Mesenchymal stem cell (in vitro differentiated cells and primary cell): Measurements from ENCODE around the gene ULK3.

Experiments used
- DNase-seq: peaks from one replicate; pipeline ENCODE4 v3.0.0-alpha.2; 2013
- H2AFZ ChIP-seq: one replicate; pipeline ENCODE4 v1.6.1; 2013; ENCODE audit warnings: low read depth, mild to moderate bottlenecking, control low read depth, inconsistent platforms, low read length, moderate library complexity
- H2AK5ac ChIP-seq: 2 replicates; pipeline ENCODE4 v1.6.1; 2013; ENCODE audit warnings: low read length, moderate library complexity, mild to moderate bottlenecking, inconsistent platforms; ENCODE audit not compliant: severe bottlenecking
- H2BK120ac ChIP-seq: one replicate; pipeline ENCODE4 v1.6.1; 2013; ENCODE audit warnings: low read depth, mild to moderate bottlenecking, inconsistent platforms, low read length, moderate library complexity
- H2BK12ac ChIP-seq, 2 experiments: one replicate each; pipeline ENCODE4 v1.6.1; 2013; ENCODE audit warnings: inconsistent platforms in 2 of 2, low read length in 2 of 2, mild to moderate bottlenecking in 2 of 2, moderate library complexity in 2 of 2, control low read depth in 1 of 2
- H2BK15ac ChIP-seq: one replicate; pipeline ENCODE4 v1.6.1; 2013; ENCODE audit warnings: mild to moderate bottlenecking, low read depth, inconsistent platforms; ENCODE audit not compliant: poor library complexity, severe bottlenecking
- H2BK5ac ChIP-seq: 2 replicates; pipeline ENCODE4 v1.6.1; 2013; ENCODE audit warnings: low read depth, mild to moderate bottlenecking, low read length, control low read depth, inconsistent platforms; ENCODE audit not compliant: poor library complexity, severe bottlenecking
- H3K14ac ChIP-seq, 2 experiments: one replicate each; pipeline ENCODE4 v1.6.1; 2013; ENCODE audit warnings: inconsistent platforms in 2 of 2, low read length in 2 of 2, control low read depth in 1 of 2, mild to moderate bottlenecking in 1 of 2, moderate library complexity in 1 of 2
- H3K18ac ChIP-seq, 2 experiments: one replicate each; pipeline ENCODE4 v1.6.1; 2013; ENCODE audit warnings: inconsistent platforms in 2 of 2, low read length in 2 of 2, control low read depth in 1 of 2, low read depth in 1 of 2, mild to moderate bottlenecking in 1 of 2
- H3K23ac ChIP-seq, 2 experiments: one replicate each; pipeline ENCODE4 v1.6.1; 2013; ENCODE audit warnings: inconsistent platforms in 2 of 2, low read length in 2 of 2, mild to moderate bottlenecking in 2 of 2, moderate library complexity in 2 of 2, control low read depth in 1 of 2
- H3K27ac ChIP-seq: 2 replicates; pipeline ENCODE4 v1.5.1; 2013; ENCODE audit warnings: mild to moderate bottlenecking, moderate library complexity, low read length, control low read depth, inconsistent platforms; ENCODE audit not compliant: poor library complexity, severe bottlenecking
- H3K27me3 ChIP-seq, 2 experiments: 2 replicates each; pipeline versions ENCODE4 v1.6.1 to v1.7.0; 2013; ENCODE audit warnings: low read length in 2 of 2, mild to moderate bottlenecking in 2 of 2, moderate library complexity in 2 of 2, control low read depth in 1 of 2, inconsistent platforms in 1 of 2; ENCODE audit not compliant: control insufficient read depth in 1 of 2, insufficient read depth in 1 of 2
- H3K36me3 ChIP-seq, 2 experiments: 2 replicates each; pipeline versions ENCODE4 v1.6.1 to v1.7.0; 2013; ENCODE audit warnings: low read length in 2 of 2, control low read depth in 1 of 2, inconsistent platforms in 1 of 2, low read depth in 1 of 2, mild to moderate bottlenecking in 1 of 2; ENCODE audit not compliant: insufficient read depth in 2 of 2, control insufficient read depth in 1 of 2
- H3K4ac ChIP-seq, 2 experiments: one replicate each; pipeline ENCODE4 v1.6.1; 2013; ENCODE audit warnings: inconsistent platforms in 2 of 2, low read length in 2 of 2, mild to moderate bottlenecking in 2 of 2, moderate library complexity in 2 of 2, control low read depth in 1 of 2, low read depth in 1 of 2
- H3K4me1 ChIP-seq: 2 replicates; pipeline ENCODE4 v1.6.1; 2013; ENCODE audit warnings: low read depth, low read length, control low read depth; ENCODE audit not compliant: control insufficient read depth, insufficient read depth
- H3K4me2 ChIP-seq: 2 replicates; pipeline ENCODE4 v1.6.1; 2013; ENCODE audit warnings: low read length, mild to moderate bottlenecking, inconsistent platforms; ENCODE audit not compliant: poor library complexity, severe bottlenecking
- H3K4me3 ChIP-seq, 2 experiments: 2 replicates each; pipeline versions ENCODE4 v1.5.1 to v1.7.0; 2013; ENCODE audit warnings: low read length in 2 of 2, mild to moderate bottlenecking in 2 of 2, control low read depth in 1 of 2, low read depth in 1 of 2; ENCODE audit not compliant: insufficient read depth in 1 of 2
- H3K79me1 ChIP-seq: replicated peaks from 2 replicates; pipeline ENCODE4 v1.6.1; 2013; ENCODE audit warnings: mild to moderate bottlenecking, control low read depth, low read length, inconsistent platforms; ENCODE audit not compliant: poor library complexity, severe bottlenecking
- H3K9ac ChIP-seq: 2 replicates; pipeline ENCODE4 v1.7.0; 2013; ENCODE audit warnings: mild to moderate bottlenecking, low read length, moderate library complexity
- H3K9me3 ChIP-seq: 2 replicates; pipeline ENCODE4 v1.7.0; 2013; ENCODE audit warnings: mild to moderate bottlenecking, low read length; ENCODE audit not compliant: control insufficient read depth
- H4K8ac ChIP-seq: one replicate; pipeline ENCODE4 v1.6.1; 2013; ENCODE audit warnings: inconsistent platforms, mild to moderate bottlenecking, low read length, moderate library complexity
- H4K91ac ChIP-seq: one replicate; pipeline ENCODE4 v1.6.1; 2013; ENCODE audit warnings: mild to moderate bottlenecking, low read length, inconsistent platforms
- WGBS: methylation state at CpG from one replicate; pipeline ENCODE4 v1.1.7; 2013; ENCODE audit warnings: mixed read lengths; 5-methylcytosine and 5-hydroxymethylcytosine counted together

Gene ULK3

GRCh38 chr15:74829991-74830390, 13.0 kb downstream of the ULK3 start:
- no peaks in the 10 kb centered on the region for H3K36me3 ChIP-seq
- WGBS: 83% methylated on average over 6 of the region's 6 CpGs

GRCh38 chr15:74829486-74829885, 13.5 kb downstream of the ULK3 start:
- H2BK12ac ChIP-seq: no peak overlapping the region
- H3K23ac ChIP-seq: no peak overlapping the region
- no peak overlapping the region for H2BK5ac ChIP-seq
- no peak overlapping the region for H3K4ac ChIP-seq
- H3K9me3 ChIP-seq: no peaks in the 10 kb centered on the region
- peaks cover 42 to 64% of the 10 kb centered on the region in 2 experiments for H3K27me3 ChIP-seq
- H4K8ac ChIP-seq: no peak overlapping the region
- no peak overlapping the region for H3K4me2 ChIP-seq
- H2AFZ ChIP-seq: no peak overlapping the region
- H3K9ac ChIP-seq: no peak overlapping the region
- no peak overlapping the region for H2AK5ac ChIP-seq
- DNase-seq: no peak
- no peak overlapping the region for H3K18ac ChIP-seq
- H3K14ac ChIP-seq: no peak overlapping the region
- H3K36me3 ChIP-seq: no peaks in the 10 kb centered on the region
- H4K91ac ChIP-seq: no peak overlapping the region
- no peak overlapping the region for H3K4me3 ChIP-seq
- no peak overlapping the region for H2BK120ac ChIP-seq
- no peaks in the 10 kb centered on the region for H3K79me1 ChIP-seq
- WGBS: 76% methylated on average over 2 of the region's 3 CpGs
- no peak overlapping the region for H3K27ac ChIP-seq
- peaks cover 9% of the 10 kb centered on the region for H3K4me1 ChIP-seq
- H2BK15ac ChIP-seq: no peak overlapping the region

More at GRCh38 chr15:74829991-74830390, 13.0 kb downstream of the ULK3 start:
- Histone ChIP-seq H4K8ac (no peak overlapping the region), H3K4me1 (peaks cover 9% of the 10 kb centered on the region), H3K9me3 (no peaks in the 10 kb centered on the region), H3K4me2 (no peak overlapping the region), H3K4ac (no peak overlapping the region), H2BK12ac (no peak overlapping the region), H3K9ac (no peak overlapping the region), H3K27me3 (peaks cover 37 to 59% of the 10 kb centered on the region in 2 experiments), H3K14ac (no peak overlapping the region), H2AFZ (no peak overlapping the region), H4K91ac (no peak overlapping the region), H3K27ac (no peak overlapping the region), H3K23ac (no peak overlapping the region), H3K4me3 (no peak overlapping the region), H2AK5ac (no peak overlapping the region), H2BK120ac (no peak overlapping the region), H3K79me1 (no peaks in the 10 kb centered on the region), H3K18ac (no peak overlapping the region), H2BK15ac (no peak overlapping the region), H2BK5ac (no peak overlapping the region)
- no peak for DNase-seq

DNA sequence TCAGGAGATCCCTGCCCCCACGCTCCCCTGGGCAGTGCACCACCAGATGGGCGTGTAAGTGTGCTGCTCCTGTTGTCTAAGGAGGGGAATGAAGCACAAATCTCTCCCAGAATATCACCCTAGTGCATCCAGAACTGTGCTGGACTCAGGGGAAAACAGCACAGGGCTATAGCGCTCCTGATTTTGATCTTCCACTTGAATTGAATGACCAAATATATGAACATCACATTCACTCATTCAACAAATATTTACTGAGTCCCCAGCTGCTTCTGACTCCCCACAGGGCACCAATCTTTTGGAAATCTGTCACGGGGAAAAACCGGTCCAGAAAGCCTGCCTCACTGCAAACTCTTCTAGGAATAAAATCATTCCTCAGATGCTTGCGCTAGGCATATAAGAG, 14.1 kb downstream of the ULK3 start:
- Histone ChIP-seq H3K4ac (no peak overlapping the region), H3K18ac (no peak overlapping the region), H4K8ac (no peak overlapping the region), H3K27ac (no peak overlapping the region), H2BK5ac (no peak overlapping the region), H3K9me3 (no peaks in the 10 kb centered on the region), H3K4me1 (peaks cover 9% of the 10 kb centered on the region), H3K36me3 (no peaks in the 10 kb centered on the region), H2AK5ac (no peak overlapping the region), H3K79me1 (no peaks in the 10 kb centered on the region), H2AFZ (no peak overlapping the region), H3K23ac (no peak overlapping the region), H3K27me3 (peaks cover 48 to 71% of the 10 kb centered on the region in 2 experiments), H2BK15ac (no peak overlapping the region), H3K4me3 (no peak overlapping the region), H2BK120ac (no peak overlapping the region), H4K91ac (no peak overlapping the region), H3K9ac (no peak overlapping the region), H2BK12ac (no peak overlapping the region), H3K4me2 (no peak overlapping the region), H3K14ac (no peak overlapping the region)
- 66% methylated on average over 6 of the region's 6 CpGs for WGBS
- DNase-seq: no peak

GRCh38 chr15:74827614-74828013, 15.3 kb downstream of the ULK3 start:
- WGBS: 56% methylated on average over 5 of the region's 5 CpGs
- H3K27me3 ChIP-seq: peaks cover 54 to 77% of the 10 kb centered on the region in 2 experiments
- H3K4me2 ChIP-seq: no peak overlapping the region
- H3K4me3 ChIP-seq: no peak overlapping the region
- no peak overlapping the region for H3K23ac ChIP-seq
- H3K9me3 ChIP-seq: no peaks in the 10 kb centered on the region
- no peak overlapping the region for H3K14ac ChIP-seq
- H4K91ac ChIP-seq: no peak overlapping the region
- H3K36me3 ChIP-seq: no peaks in the 10 kb centered on the region
- H3K4ac ChIP-seq: no peak overlapping the region
- no peak overlapping the region for H3K27ac ChIP-seq
- H3K18ac ChIP-seq: no peak overlapping the region
- H2BK5ac ChIP-seq: no peak overlapping the region
- no peaks in the 10 kb centered on the region for H3K79me1 ChIP-seq
- no peak for DNase-seq
- H2BK15ac ChIP-seq: no peak overlapping the region
- H3K4me1 ChIP-seq: peaks cover 9% of the 10 kb centered on the region
- H2BK120ac ChIP-seq: no peak overlapping the region
- H3K9ac ChIP-seq: no peak overlapping the region
- H2BK12ac ChIP-seq: no peak overlapping the region
- no peak overlapping the region for H4K8ac ChIP-seq
- no peak overlapping the region for H2AFZ ChIP-seq
- H2AK5ac ChIP-seq: no peak overlapping the region
